Endothelial cell of umbilical vein (primary cell): ENCODE measurements around the gene CD163L1. TPM values are rescaled to one million over a fixed set of nuclear protein-coding genes. Genes with fewer than 3 reads are reported as not detected.

ENCODE experiments used
- BruUV-seq: library from RNA; stranded (reverse); fragments of 400-500 nt; replicated peaks from 2 replicates; lab custom pipeline; 2021; lab: Mats Ljungman, UMichigan
- CTCF ChIA-PET: fragments of 300-600, 350-600 bp; sonication (Branson Sonifier 250); formaldehyde crosslinking; loops from one replicate; lab custom pipeline; 2021; ENCODE audit warnings: antibody characterized with exemption, inconsistent platforms; lab: Charles Lee
- POLR2A ChIA-PET: fragments of 300-600, 350-600 bp; sonication (Branson Sonifier 250); formaldehyde crosslinking; loops from one replicate; lab custom pipeline; 2021; ENCODE audit warnings: antibody characterized with exemption, inconsistent platforms; lab: Charles Lee
- DNase-seq: peaks from one replicate; pipeline ENCODE4 v3.0.0-alpha.2; 2011; ENCODE audit warnings: low read depth, low spot score
- FAIRE-seq: peaks from 2 replicates; lab custom pipeline; 2011; peaks lifted over from hg19 to GRCh38; lab: Jason Lieb, UNC
- H2AFZ ChIP-seq: 2 replicates; pipeline ENCODE4 v1.6.0; 2012; ENCODE audit warnings: low read depth, low read length, control low read depth, inconsistent platforms
- H3K27ac ChIP-seq: 2 replicates; pipeline ENCODE4 v1.5.1; 2011; ENCODE audit warnings: low read depth, mild to moderate bottlenecking, control low read depth, low read length, moderate library complexity; ENCODE audit not compliant: insufficient read depth
- H3K27me3 ChIP-seq, 2 experiments: 2 replicates each; pipeline versions ENCODE4 v1.6.0 to v1.6.1; 2011; ENCODE audit warnings: low read length in 2 of 2, mixed read lengths in 1 of 2; ENCODE audit not compliant: control insufficient read depth in 2 of 2, insufficient read depth in 2 of 2
- H3K36me3 ChIP-seq, 2 experiments: 2 replicates in 1 of 2; 3 replicates in 1 of 2; pipeline ENCODE4 v1.5.1; 2011; ENCODE audit warnings: low read length in 2 of 2, mild to moderate bottlenecking in 1 of 2, moderate library complexity in 1 of 2; ENCODE audit not compliant: control insufficient read depth in 2 of 2, insufficient read depth in 2 of 2; ENCODE audit errors: extremely low read depth in 1 of 2
- H3K4me1 ChIP-seq: 3 replicates; pipeline ENCODE4 v1.5.1; 2011; ENCODE audit warnings: mild to moderate bottlenecking, low read length; ENCODE audit not compliant: control insufficient read depth, insufficient read depth; ENCODE audit errors: extremely low read depth
- H3K4me2 ChIP-seq: 2 replicates; pipeline ENCODE4 v1.6.1; 2011; ENCODE audit warnings: low read length, control low read depth, mixed read lengths; ENCODE audit not compliant: insufficient read depth
- H3K4me3 ChIP-seq, 3 experiments: fragments of 200-600 bp in 1 of 3; sonication (generic), shearing (Covaris generic) in 1 of 3; replicated peaks in 1 of 3; 2 replicates each; pipeline ENCODE4 v1.5.1; 2011 to 2016; ENCODE audit warnings: control low read depth in 3 of 3, low read length in 3 of 3, mild to moderate bottlenecking in 2 of 3, inconsistent platforms in 1 of 3, low read depth in 1 of 3, moderate library complexity in 1 of 3; ENCODE audit not compliant: insufficient read depth in 1 of 3
- H3K79me2 ChIP-seq: 2 replicates; pipeline ENCODE4 v1.6.0; 2012; ENCODE audit warnings: low read length, inconsistent platforms; ENCODE audit not compliant: control insufficient read depth, insufficient read depth
- H3K9ac ChIP-seq: replicated peaks from 2 replicates; pipeline ENCODE3; 2011; ENCODE audit warnings: low read length, control low read depth; ENCODE audit not compliant: insufficient read depth; ENCODE audit errors: extremely low read depth
- H3K9me1 ChIP-seq: replicated peaks from 3 replicates; pipeline ENCODE4 v1.6.0; 2011; ENCODE audit warnings: mild to moderate bottlenecking, low read length; ENCODE audit not compliant: control insufficient read depth, insufficient read depth; ENCODE audit errors: extremely low read depth
- H3K9me3 ChIP-seq: replicated peaks from 2 replicates; pipeline ENCODE4 v1.5.1; 2012; ENCODE audit warnings: low read length, inconsistent platforms; ENCODE audit not compliant: control insufficient read depth, insufficient read depth
- H4K20me1 ChIP-seq: replicated peaks from 2 replicates; pipeline ENCODE3; 2011; ENCODE audit warnings: mild to moderate bottlenecking, low read length; ENCODE audit not compliant: control insufficient read depth, insufficient read depth; ENCODE audit errors: extremely low read depth
- JUN ChIP-seq: IDR thresholded peaks from 2 replicates; pipeline ENCODE4 v1.6.1; 2011; ENCODE audit warnings: borderline replicate concordance, low read depth; ENCODE audit not compliant: insufficient read length, insufficient read depth
- MYC ChIP-seq: IDR thresholded peaks from one replicate; pipeline ENCODE4 v1.6.1; 2011; ENCODE audit warnings: mild to moderate bottlenecking, low read depth, low read length
- POLR2AphosphoS5 ChIP-seq: IDR thresholded peaks from 2 replicates; pipeline ENCODE4 v1.6.1; 2012; ENCODE audit warnings: low read depth, mild to moderate bottlenecking, control low read depth, low read length, moderate library complexity; ENCODE audit not compliant: insufficient read depth
- dilution Hi-C: fragments of 300-500 bp; cut with MboI; formaldehyde crosslinking; loops from one replicate; pipeline ENCODE4 v1.15.0; 2019; ENCODE audit warnings: low sequenced_read_pairs; ENCODE audit not compliant: extremely low pct_ligation_motif_present
- intact Hi-C: fragments of 100-400 bp; cut with micrococcal nuclease; formaldehyde crosslinking; loops from one replicate; pipeline ENCODE4 v1.10.0; 2022
- polyA plus RNA-seq, 4 experiments: library from polyadenylated mRNA; depleted of rRNA in 3 of 4; stranded (reverse) in 3 of 4; unstranded in 1 of 4; fragments of >200 nt; gene quantifications; 2 replicates each; pipeline versions ENCODE4 v1.2.1 to v1.2.3, GENCODE V29; 2011 to 2012; ENCODE audit warnings: missing spikeins in 1 of 4
- total RNA-seq: library from RNA; stranded (reverse); gene quantifications from 2 replicates; pipeline ENCODE4 v1.2.3, GENCODE V29; 2021
- TF ChIP-seq, protein P1 (sequence below), 2 donors: IDR thresholded peaks; 1 replicate in 1 of 2; 2 replicates in 1 of 2; pipeline ENCODE4 v1.5.1; 2011; ENCODE audit warnings: low read length in 2 of 2, mild to moderate bottlenecking in 2 of 2, moderate library complexity in 2 of 2, control low read depth in 1 of 2, inconsistent platforms in 1 of 2, low read depth in 1 of 2; ENCODE audit not compliant: insufficient read depth in 1 of 2; ENCODE audit errors: extremely low read depth in 1 of 2
- TF ChIP-seq, protein P2 (sequence below): IDR thresholded peaks from 2 replicates; pipeline ENCODE4 v1.6.1; 2011; ENCODE audit not compliant: insufficient read depth, insufficient read length

CD163L1 gene
- total and polyA plus RNA-seq, 2 donors (not counting 3 experiments of a cell fraction or from before 2014, with no cell fraction given) = 2.8 to 7.5 TPM

DNA sequence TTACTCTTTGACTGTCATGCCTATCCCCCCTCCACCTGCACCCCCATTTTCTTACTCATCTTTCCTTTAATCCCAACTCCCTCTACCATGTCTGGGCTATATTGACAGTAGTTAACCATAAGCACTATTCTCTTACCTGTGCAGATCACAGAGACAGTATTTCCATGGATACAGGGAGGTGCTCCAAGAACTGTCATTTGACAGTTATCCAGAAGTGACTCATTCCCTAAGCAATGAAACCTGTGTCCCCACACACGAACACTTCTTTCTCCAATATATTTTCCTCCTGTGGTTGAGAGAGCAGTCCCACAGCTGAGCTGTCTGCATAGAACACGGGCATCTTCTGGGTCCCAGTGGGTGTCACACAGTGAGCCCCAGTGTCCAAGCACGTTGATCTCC is 68.8 kb downstream of the CD163L1 start:
- Histone ChIP-seq H4K20me1 (no peaks in the 10 kb centered on the region), H2AFZ (no peak overlapping the region), H3K36me3 (no peaks in the 10 kb centered on the region), H3K9ac (no peak overlapping the region), H3K27me3 (no peaks in the 10 kb centered on the region), H3K9me1 (no peaks in the 10 kb centered on the region), H3K4me3 (no peak overlapping the region), H3K79me2 (no peaks in the 10 kb centered on the region), H3K4me1 (no peaks in the 10 kb centered on the region), H3K4me2 (no peak overlapping the region), H3K27ac (no peak overlapping the region), H3K9me3 (no peaks in the 10 kb centered on the region)
- DNase-seq = no peak
- POLR2A ChIA-PET = no interaction called here
- BruUV-seq = no TSS peak
- no peak for FAIRE-seq
- dilution Hi-C loops (no loop called here), intact Hi-C loops (loop anchor here (2.0 kb wide), 1 partner anchor 264 kb away; no protein-coding TSS in a partner anchor)
- TF ChIP-seq, protein P1, sequence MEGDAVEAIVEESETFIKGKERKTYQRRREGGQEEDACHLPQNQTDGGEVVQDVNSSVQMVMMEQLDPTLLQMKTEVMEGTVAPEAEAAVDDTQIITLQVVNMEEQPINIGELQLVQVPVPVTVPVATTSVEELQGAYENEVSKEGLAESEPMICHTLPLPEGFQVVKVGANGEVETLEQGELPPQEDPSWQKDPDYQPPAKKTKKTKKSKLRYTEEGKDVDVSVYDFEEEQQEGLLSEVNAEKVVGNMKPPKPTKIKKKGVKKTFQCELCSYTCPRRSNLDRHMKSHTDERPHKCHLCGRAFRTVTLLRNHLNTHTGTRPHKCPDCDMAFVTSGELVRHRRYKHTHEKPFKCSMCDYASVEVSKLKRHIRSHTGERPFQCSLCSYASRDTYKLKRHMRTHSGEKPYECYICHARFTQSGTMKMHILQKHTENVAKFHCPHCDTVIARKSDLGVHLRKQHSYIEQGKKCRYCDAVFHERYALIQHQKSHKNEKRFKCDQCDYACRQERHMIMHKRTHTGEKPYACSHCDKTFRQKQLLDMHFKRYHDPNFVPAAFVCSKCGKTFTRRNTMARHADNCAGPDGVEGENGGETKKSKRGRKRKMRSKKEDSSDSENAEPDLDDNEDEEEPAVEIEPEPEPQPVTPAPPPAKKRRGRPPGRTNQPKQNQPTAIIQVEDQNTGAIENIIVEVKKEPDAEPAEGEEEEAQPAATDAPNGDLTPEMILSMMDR (IDR thresholded peaks at IDR 0.05; ENCODE audit: extremely low read depth in 1 of 2, insufficient read depth in 1 of 2, low read depth in 1 of 2, low read length in 2 of 2) = no peak
- TF ChIP-seq, protein P2, sequence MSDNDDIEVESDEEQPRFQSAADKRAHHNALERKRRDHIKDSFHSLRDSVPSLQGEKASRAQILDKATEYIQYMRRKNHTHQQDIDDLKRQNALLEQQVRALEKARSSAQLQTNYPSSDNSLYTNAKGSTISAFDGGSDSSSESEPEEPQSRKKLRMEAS = no peak
- no peak for TF ChIP-seq JUN
- no peak for TF ChIP-seq POLR2AphosphoS5
- TF ChIP-seq MYC = no peak
- CTCF ChIA-PET = no interaction called here
